ENCODE measurements around the gene ORM1. TPM values are rescaled to one million over a fixed set of nuclear protein-coding genes. Genes with fewer than 3 reads are reported as not detected.

ORM1 gene
- total and polyA plus RNA-seq, 8 donors: 3.0 to 87.0 (median 5.9) TPM

DNA sequence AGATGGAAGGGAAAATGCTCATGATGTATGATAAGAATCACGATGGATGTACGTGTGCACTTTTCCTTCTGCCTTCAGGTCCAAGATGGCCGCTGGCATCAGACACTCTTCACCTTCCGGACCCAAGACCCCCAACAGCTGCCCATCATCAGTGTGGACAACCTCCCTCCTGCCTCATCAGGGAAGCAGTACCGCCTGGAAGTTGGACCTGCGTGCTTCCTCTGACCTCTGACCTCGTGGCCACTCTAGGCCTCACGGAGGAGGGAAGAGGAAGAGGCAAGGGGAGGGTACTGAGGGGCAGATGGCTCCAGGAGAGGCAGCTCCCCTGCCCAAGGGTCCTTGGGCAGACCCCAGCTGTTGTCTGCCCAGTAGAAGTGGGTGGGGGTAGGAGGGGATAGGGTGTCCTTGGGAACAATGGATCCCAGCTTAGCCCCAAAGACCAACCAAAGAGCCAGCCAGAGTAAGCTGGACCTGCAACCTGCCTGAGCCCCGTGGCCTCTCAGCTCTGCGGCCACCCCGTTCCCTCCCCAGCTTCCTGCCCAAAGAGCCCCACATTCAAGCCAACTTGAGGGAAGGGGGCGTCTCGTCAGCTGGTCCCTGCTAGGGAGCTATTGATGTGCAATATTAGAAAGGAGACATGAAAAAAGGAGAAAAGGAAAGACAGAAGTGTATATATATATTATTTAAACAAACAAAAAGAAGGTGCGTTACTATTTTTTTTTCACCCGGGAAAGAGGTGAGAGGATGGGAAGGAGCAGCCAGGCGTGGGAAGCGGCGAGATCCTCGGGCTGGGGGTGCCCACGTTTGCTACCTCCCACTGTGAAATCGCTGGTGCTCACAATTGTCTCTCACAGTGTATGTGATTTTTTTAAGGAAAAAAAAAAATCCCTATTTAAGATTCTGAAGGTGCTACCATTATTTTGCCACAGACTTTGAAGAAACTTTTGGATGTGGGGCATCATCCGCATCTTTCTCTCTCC, 12.1 kb upstream of the ORM1 start:
- ATAC-seq (no peak), DNase-seq (peak in 1 of 4 donors; percentile 22)
- H3K27ac ChIP-seq: no peak overlapping the region
- TF ChIP-seq, protein P1, sequence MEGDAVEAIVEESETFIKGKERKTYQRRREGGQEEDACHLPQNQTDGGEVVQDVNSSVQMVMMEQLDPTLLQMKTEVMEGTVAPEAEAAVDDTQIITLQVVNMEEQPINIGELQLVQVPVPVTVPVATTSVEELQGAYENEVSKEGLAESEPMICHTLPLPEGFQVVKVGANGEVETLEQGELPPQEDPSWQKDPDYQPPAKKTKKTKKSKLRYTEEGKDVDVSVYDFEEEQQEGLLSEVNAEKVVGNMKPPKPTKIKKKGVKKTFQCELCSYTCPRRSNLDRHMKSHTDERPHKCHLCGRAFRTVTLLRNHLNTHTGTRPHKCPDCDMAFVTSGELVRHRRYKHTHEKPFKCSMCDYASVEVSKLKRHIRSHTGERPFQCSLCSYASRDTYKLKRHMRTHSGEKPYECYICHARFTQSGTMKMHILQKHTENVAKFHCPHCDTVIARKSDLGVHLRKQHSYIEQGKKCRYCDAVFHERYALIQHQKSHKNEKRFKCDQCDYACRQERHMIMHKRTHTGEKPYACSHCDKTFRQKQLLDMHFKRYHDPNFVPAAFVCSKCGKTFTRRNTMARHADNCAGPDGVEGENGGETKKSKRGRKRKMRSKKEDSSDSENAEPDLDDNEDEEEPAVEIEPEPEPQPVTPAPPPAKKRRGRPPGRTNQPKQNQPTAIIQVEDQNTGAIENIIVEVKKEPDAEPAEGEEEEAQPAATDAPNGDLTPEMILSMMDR (IDR thresholded peaks at IDR 0.05): no peak
- H3K4me3 ChIP-seq: no peak overlapping the region
- H3K9me3 ChIP-seq: no peaks in the 10 kb centered on the region
- H3K27me3 ChIP-seq: no peaks in the 10 kb centered on the region
- intact Hi-C loops (cut with DNase I): no loop called here
- H3K36me3 ChIP-seq: peaks cover 0 to 5% of the 10 kb centered on the region in 2 donors
- H3K4me1 ChIP-seq: peaks cover 0 to 12% of the 10 kb centered on the region in 2 donors

DNA sequence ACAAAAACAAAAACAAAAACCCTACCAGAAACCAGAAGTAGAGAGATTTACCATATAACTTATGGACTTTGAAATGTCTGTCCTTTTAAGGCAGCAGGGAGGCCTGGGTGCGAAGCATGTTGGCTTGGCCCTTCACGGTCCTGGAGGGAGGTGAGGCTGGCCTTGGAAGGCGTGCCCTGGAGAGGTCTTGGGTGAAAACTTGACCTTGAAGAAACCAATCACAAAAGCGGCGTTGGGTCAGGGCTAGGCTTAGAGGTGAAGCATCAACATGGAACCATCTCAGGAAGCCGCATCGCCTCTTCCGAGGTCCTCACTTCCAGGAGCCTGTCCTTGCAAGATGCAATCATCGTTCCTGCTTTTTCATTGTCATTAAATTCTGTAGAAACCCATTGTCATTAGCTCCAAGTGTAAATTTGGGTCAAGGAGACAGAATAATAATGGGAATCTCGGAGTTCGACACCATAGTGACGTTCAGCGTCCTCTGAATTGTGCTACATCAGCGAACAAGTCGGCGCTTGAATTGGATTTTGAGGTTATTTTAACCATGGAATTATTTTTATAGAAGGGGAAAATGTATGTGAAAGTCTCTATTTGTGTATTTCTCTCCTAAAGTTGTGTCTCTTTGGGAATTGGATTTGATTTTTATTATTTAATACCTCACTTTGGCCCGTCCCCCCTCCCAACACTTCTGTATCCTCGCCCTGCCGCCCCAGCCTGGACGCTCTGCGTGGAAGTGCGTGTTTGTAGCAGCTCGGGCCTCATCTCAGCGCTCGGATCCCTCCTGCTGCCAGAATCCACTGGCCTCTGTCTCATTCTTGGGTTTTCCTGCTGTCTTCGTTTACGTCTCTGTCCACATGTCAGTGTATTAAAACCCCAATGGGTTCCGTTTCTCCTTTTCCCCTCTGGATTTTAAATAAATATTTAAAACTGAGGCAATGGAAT, 11.1 kb upstream of the ORM1 start:
- peaks cover 0 to 5% of the 10 kb centered on the region in 2 donors for H3K36me3 ChIP-seq
- peaks cover 0 to 23% of the 10 kb centered on the region in 2 donors for H3K4me1 ChIP-seq
- TF ChIP-seq, protein P1 (IDR thresholded peaks at IDR 0.05): no peak
- ATAC-seq (no peak), DNase-seq (peak in 1 of 4 donors; percentile 29)
- H3K27ac ChIP-seq: no peak overlapping the region
- H3K4me3 ChIP-seq: no peak overlapping the region
- H3K27me3 ChIP-seq: no peaks in the 10 kb centered on the region
- intact Hi-C loops (cut with DNase I): no loop called here
- no peaks in the 10 kb centered on the region for H3K9me3 ChIP-seq

GRCh38 chr9:114312513-114312875, 10.4 kb upstream of the ORM1 start:
- DNase-seq: peak in 1 of 4 donors; percentile 27
- intact Hi-C loops (cut with DNase I): no loop called here
- TF ChIP-seq, protein P1 (IDR thresholded peaks at IDR 0.05): no peak

GRCh38 chr9:114313186-114313585, 9.7 kb upstream of the ORM1 start:
- TF ChIP-seq, protein P1 (IDR thresholded peaks at IDR 0.05): no peak
- Histone ChIP-seq H3K9me3 (no peaks in the 10 kb centered on the region), H3K27ac (no peak overlapping the region), H3K4me3 (no peak overlapping the region), H3K4me1 (peaks cover 0 to 37% of the 10 kb centered on the region in 2 donors), H3K27me3 (no peaks in the 10 kb centered on the region), H3K36me3 (peaks cover 0 to 5% of the 10 kb centered on the region in 2 donors)
- intact Hi-C loops (cut with DNase I): no loop called here
- DNase-seq (peak in 1 of 4 donors; percentile 17), ATAC-seq (no peak)

More at GRCh38 chr9:114312513-114312875, 10.4 kb upstream of the ORM1 start:
- H3K4me3 ChIP-seq: no peak overlapping the region
- H3K27ac ChIP-seq: no peak overlapping the region
- peaks cover 0 to 30% of the 10 kb centered on the region in 2 donors for H3K4me1 ChIP-seq
- no peaks in the 10 kb centered on the region for H3K27me3 ChIP-seq
- peaks cover 0 to 5% of the 10 kb centered on the region in 2 donors for H3K36me3 ChIP-seq
- H3K9me3 ChIP-seq: no peaks in the 10 kb centered on the region
- ATAC-seq: no peak

Data from left lung (tissue), 10 donors.